Stimulated activated naive CD8-positive, alpha-beta T cell treated with anti-CD3 and anti-CD28 coated beads, Interleukin-15, Interleukin-2, amounts not matched to agents 100 U/mL and 50 U/mL, for 24 hours (primary cell): Measurements from ENCODE around the gene FNIP2.

Experiments used
- ATAC-seq: fragments of 150-1000 bp; cut with Tn5 transposase; one replicate; pipeline ENCODE4 v1.10.0; 2021
- DNase-seq: peaks from one replicate; pipeline ENCODE4 v3.0.0; 2021

FNIP2 gene

DNA sequence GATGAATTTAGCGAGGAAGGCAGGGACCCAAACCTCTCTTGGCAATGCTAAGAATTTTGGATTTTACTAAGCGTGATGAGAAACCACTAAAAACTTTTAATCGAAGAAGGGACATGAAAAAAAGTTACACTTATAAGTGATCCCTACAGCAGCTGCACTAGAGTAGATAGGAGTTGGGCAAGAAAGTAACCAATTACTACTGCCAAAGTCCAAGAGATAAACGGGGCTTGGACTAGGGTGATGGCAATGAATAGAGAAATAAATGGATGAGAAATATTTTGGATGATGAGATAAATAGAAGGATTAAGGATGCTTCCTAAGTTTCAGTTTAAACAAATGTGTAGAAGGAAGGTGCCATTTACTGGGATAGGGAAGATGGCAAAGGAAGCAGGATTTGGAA, 6.3 kb upstream of the FNIP2 start:
- DNase-seq (no peak), ATAC-seq (no peak)

- ATAC-seq (no peak), DNase-seq (no peak)
These were observed 5.4 kb upstream of the FNIP2 start for GRCh38 chr4:158763462-158763861.

DNA sequence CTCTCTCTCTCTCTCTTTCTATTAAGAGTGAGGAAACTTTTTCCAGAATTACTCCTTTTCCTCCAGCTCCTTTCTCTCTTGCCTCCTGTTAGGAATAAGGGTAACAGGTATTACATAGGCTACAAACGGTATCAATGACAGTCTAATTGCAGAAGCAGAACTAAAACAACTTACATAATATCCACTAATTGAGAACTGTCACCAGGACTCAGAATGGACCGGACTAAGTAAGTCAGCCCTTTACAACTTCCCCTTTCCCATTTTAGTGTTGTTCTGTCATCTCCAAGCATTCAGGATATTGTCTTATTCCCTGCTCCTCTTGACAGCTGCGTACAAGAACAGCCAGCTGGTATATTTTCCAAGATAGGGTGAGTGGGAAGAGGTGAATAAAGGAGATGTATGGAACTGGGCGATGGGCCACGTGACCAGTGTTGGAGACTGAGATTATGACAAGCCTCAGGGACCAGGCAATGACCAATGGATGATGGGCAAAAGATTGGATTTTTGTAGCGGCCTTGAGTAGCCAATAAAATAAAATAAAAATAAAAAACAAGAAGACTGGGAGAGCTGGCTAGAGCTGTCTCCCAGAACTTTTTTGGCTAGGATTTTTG, 2.3 kb upstream of the FNIP2 start:
- ATAC-seq (no peak), DNase-seq (no peak)

GRCh38 chr4:158767451-158767850, 1.4 kb upstream of the FNIP2 start:
- DNase-seq (no peak), ATAC-seq (no peak)

DNA sequence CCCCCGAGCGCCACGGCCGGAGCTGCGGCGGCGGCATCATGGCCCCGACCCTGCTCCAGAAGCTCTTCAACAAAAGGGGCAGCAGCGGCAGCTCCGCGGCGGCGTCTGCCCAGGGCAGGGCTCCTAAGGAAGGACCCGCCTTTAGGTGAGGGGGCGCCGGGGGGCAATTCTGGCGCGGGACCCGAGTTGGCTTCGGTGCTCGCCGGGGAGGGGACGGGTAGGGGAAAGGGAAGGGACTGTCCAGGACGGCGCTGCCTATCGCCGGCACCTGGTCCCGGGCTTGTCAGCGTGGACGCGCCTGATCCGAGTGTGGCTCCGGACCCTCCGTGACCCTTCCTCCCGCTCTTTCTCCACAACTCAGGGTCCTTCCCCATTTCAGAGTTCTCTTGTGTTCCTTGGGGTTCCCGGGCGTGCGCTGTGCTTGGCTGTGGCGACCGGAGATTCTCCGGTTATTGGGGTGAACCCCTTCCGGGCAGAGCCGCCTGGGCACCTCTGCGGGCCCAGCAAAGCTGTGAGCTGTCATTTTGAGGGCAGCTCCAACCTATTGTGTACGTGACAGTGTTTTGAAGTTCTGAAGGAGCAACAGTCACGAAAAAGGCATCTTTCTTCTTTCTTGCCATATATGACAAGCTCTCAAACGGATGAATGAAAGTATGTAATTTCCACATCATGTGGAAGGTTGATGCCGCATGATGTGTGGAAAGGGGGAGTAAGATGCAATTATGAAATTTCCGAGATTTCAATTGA, 522 bp downstream of the FNIP2 start:
- DNase-seq (peak; percentile 53), ATAC-seq (peak; percentile 42)

DNA sequence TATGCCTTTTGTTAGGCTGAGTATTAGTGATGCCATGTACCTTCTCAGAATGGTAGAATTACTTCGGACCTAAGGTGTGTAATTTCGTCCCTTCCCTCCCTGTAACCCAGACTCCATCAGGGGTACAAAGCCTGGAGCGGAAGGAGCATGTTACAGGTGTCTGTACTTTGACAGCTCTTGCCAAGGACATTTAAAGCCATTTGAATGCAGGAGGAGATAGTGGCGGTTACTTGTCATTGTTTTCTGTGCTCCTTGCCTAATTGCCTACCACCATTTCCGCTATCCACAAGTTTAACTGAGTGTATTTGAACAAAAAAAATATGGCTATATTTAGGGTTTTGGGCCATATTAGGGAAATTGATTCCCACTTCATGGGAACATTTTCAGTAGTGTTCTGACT, 1.8 kb downstream of the FNIP2 start:
- ATAC-seq = no peak
- no peak for DNase-seq

DNA sequence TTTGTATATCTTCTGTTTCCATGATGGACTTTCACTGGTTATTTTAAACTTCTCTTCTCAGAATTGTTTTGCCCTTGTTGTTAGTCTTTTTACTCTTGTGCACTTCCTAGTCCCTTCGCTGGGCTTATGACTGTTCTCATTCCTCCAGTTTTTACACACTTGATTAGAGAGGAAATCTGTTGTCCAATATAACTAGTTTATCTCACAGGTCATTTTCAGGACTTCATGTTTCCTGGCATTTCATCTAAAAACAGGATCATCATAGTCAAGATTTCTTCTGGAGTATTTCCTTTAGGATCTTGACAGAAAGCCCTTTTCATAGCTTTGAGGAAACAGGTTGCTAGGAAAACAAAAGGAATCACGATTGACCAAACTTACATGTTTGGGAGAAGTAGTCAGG, 3.0 kb downstream of the FNIP2 start:
- DNase-seq (no peak), ATAC-seq (no peak)

GRCh38 chr4:158775091-158775651, 6.3 kb downstream of the FNIP2 start:
- DNase-seq (no peak), ATAC-seq (no peak)

DNA sequence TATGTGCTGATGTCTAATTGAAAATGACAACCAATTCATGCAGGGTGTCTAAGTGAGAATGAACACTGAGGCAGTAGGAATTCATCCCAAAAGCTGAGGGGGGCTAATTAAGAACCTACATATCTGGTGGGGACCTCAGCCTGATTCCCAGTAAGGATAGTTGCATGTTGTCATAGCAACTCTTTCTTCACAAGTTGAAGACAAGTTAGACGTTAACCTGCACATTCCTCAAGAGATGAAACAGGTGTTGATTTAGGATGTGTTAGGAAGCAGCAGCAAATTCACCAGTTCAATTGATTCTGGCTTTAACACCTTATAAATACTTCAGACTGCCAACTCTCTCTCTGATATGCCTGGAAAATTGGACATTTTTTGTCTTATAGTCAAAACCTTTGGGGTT, 7.3 kb downstream of the FNIP2 start:
- ATAC-seq = no peak

DNA sequence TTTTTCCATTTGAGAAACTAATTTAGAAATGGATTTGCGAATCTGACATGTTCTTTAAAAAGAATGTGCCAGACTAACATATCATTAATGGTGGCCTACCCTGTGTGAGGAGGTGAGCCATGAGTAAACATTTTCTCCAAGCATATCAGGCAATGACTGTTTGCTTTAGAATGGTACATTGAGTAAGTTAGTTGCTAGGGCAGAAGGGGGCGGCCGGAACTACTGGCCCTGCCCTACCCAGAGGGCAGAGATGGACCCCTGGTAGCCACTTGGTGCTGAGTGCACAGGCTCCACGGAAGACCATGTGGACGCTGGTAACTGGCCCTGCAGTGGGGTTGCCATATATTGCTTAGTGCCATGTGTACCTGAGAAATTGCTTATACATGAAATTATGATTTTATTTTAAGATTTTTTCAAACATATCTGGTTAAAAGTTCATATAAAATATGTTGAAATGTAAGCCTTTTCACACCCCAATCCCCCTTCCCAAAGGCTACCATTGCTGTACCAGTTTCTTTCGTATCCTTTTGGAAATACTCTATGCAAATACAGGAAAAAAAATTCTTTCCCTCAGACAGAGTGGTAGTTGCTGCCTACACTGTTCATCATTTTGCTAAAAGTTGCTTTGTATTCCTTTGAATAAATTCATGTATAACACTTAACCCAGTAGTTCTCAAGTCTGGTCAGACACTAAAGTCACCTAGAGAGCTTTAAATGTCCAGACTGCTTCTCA, 8.8 kb downstream of the FNIP2 start:
- ATAC-seq (no peak), DNase-seq (no peak)

More for the DNA sequence above, 7.3 kb downstream of the FNIP2 start:
- DNase-seq = no peak

- peak; percentile 85 for ATAC-seq
- no peak for DNase-seq
These were observed 9.4 kb downstream of the FNIP2 start for GRCh38 chr4:158778156-158778711.

GRCh38 chr4:158778712-158779111, 9.9 kb downstream of the FNIP2 start:
- DNase-seq (no peak), ATAC-seq (no peak)

DNA sequence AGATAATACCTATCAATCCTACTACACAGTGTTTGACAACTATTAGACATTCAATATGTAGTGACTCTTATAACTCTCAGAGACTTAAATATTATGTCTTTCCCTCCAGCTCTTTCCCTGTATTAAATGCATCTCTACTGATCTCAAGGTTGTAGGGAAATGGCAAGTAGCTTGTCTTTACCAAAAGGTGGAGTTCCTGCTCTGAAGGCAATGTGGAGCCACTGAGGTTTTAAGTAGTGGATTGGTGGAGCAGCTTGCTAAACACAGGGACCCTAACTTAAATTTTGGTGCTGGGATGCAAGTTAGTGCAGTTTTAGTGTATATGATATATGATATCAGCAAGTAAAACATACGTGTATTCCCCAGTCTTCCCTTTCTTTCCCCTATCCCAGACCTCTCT, 13.1 kb downstream of the FNIP2 start:
- DNase-seq (no peak), ATAC-seq (no peak)

DNA sequence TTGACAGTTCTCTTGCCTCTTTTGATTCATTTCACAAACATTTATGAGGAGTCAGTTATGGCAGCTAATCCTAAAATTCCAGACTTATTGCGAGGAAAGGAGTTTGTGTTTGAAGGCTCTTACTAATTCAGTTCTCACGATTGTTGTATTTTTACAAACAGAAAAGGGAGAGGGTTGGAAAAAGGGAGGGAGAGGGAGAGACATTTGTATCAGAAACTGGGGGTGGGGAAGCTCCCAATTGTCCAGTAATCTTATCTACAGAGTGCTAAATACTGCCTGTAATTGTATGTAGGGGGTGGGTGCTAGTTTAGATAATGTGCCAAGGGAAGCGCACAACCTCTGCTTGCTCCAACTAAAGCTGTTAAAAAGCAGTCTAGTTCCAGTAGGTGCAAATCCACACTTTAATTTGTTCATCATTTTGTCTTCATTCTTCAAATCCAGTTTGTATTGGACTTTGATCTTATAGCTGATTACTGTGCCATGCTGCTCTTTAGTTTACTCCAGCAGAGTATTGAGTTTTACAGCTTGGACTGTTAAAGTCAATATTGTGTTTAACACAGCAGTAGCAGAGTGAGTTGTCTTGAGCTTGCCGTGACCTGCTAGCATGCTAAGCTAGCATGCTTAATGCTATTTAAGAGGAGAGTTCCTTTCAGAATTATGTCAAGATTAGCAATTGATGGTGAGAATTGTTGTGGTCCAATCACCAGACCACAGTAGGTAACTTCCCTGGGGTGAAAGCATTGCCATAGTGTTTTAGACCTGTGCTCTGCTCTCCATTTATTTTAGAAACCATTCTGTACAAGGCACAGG, 13.9 kb downstream of the FNIP2 start:
- no peak for DNase-seq
- ATAC-seq = no peak

- DNase-seq (no peak), ATAC-seq (no peak)
These were observed 15.0 kb downstream of the FNIP2 start for GRCh38 chr4:158783785-158784184.

DNA sequence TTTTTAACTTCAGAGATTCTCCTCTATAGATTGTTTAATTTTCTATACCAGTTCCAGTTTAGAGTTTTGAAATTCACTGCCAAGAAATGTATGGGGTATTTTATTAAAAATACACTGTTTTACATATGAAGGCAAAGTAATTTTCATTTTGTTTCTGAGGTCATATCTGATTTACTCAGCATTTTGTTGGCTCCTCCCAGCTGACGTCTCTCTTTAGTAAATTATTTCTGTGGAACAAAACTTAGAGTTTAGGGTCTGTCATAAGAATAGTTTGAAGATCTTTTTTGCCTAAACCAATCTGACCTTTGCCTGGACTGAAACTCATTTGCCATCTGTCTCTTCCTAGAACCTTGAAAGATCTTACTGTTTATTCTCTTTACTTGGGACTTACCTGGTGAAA, 16.9 kb downstream of the FNIP2 start:
- ATAC-seq = no peak
- no peak for DNase-seq

DNA sequence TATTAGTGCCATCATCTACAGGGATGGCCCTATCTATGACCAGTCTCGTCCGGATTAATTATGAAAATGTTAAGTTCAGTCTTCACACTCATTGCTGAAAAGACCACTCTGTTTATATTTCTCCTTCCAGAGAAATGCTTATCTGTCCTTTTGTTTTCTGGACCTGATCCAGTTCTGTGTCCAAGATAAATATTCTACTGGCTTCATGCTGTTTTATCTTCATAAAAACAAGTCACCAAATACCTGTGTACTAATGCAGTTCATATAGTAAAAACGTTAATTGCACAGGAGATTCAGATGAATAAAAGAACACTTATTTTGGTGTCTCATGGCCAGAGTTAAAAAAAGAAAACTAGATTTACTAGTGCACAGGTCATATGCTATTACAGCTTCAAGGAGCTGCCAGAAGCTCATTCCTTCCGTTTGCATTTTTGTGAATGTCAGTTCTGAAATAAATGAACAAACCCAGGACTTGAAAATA, 17.3 kb downstream of the FNIP2 start:
- ATAC-seq (no peak), DNase-seq (no peak)

DNA sequence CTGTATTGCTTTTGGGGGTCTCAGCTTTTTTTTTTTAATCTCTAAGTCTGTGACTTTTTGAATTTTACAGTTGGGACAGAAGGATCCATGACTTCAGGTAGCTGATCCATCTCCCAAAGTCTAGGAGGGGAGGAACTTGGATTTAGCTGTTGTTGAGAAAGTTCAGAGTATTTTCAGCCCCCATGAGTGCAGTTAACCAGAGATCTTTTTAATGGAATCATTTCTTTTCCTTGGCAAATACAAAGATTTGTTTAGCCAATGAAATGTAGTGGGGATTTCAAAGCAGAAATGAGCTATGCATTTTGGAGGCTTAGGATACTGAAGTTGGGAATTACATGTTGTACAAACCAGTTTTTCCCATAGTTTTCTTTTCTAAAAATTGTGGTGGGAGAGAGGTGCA, 18.1 kb downstream of the FNIP2 start:
- no peak for DNase-seq
- no peak for ATAC-seq

DNA sequence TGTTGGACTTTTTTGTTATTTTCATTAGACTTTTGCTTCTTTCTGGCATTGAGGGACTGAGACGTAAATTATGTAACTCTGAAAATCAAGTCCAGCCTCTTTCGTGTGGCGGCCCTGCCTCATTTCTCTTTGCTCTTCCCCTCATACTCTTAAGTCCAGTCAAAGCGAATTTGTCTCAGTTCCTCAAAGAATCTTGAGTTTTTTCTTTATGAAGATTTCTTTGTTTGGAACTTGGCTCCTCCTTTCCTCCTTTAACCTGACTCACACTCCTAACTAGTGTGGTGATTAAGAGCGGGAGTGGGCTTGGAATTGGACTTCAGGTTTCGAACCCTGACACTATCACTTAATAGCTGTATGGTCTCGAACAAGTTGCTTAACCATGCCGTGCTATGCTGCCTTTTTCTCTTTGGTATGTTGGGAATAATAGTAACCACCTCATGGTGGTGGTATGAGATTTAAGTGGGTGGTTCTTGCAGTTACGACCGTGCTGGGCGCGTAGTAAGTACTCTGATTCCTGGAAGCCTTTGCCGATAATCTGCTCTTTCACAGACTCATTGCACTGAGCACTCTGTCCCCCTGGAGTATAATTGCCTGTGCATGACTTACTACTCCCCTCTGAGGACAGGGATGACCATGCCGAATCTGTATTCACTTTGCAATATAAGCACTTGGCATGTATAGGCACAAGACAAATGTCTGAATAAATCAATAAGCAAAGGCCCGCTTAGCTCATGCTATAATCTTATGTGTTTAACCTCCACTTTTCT, 19.1 kb downstream of the FNIP2 start:
- no peak for DNase-seq

GRCh38 chr4:158788516-158788915, 19.7 kb downstream of the FNIP2 start:
- no peak for DNase-seq
- no peak for ATAC-seq

More for the DNA sequence above, 19.1 kb downstream of the FNIP2 start:
- no peak for ATAC-seq

GRCh38 chr4:158789853-158790252, 21.0 kb downstream of the FNIP2 start:
- DNase-seq (no peak), ATAC-seq (no peak)
